ENCODE measurements around the gene TTC8. TPM values are rescaled to one million over a fixed set of nuclear protein-coding genes. Genes with fewer than 3 reads are reported as not detected.
"Not testable (repeated sequence)": the region's sequence is repeated elsewhere in the genome, so short reads cannot be mapped to it uniquely, and the experiment has no call there.

The TTC8 gene
- 20.9 and 23.9 TPM in 2 replicates for total RNA-seq (2022)
- Bru-seq, nascent RNA, result percentile 79 among the genes with signal in this experiment
- percentile 67 among the genes with signal in this experiment for BruChase-seq, experiment 1, labeled RNA remaining after a 6-hour chase
- BruChase-seq, experiment 2, labeled RNA remaining after a 2-hour chase, result percentile 82 among the genes with signal in this experiment
- long read RNA-seq, full-length matches to known transcripts, result 17 of 22 reads
- long read RNA-seq, partial matches to known transcripts, result 0 of 22 reads
- long read RNA-seq, other reads (novel, unspliced or antisense), result 5 of 22 reads

- BruUV-seq (replicated peaks), result no TSS peak
- ChIA-PET CTCF (interaction anchor here (0.5 to 1.8 kb wide), 12 partner anchors 15 to 1962 kb away, joined by 3 to 12 read pairs (median 3); partner anchors contain the start of gene EML5), POLR2A (interaction anchor here (0.6 to 2.9 kb wide), 34 partner anchors 9 to 1132 kb away, joined by 3 to 50 read pairs (median 3); partner anchors contain the start of gene EML5)
- DNase-seq (ENCODE audit: unreplicated experiment), result peak; percentile 87
- TF ChIP-seq, protein P1, sequence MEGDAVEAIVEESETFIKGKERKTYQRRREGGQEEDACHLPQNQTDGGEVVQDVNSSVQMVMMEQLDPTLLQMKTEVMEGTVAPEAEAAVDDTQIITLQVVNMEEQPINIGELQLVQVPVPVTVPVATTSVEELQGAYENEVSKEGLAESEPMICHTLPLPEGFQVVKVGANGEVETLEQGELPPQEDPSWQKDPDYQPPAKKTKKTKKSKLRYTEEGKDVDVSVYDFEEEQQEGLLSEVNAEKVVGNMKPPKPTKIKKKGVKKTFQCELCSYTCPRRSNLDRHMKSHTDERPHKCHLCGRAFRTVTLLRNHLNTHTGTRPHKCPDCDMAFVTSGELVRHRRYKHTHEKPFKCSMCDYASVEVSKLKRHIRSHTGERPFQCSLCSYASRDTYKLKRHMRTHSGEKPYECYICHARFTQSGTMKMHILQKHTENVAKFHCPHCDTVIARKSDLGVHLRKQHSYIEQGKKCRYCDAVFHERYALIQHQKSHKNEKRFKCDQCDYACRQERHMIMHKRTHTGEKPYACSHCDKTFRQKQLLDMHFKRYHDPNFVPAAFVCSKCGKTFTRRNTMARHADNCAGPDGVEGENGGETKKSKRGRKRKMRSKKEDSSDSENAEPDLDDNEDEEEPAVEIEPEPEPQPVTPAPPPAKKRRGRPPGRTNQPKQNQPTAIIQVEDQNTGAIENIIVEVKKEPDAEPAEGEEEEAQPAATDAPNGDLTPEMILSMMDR (IDR thresholded peaks at IDR 0.05; ENCODE audit: unreplicated experiment), result no peak
- Mint-ChIP-seq H3K4me1 (ENCODE audit: insufficient read depth, unreplicated experiment) (peaks cover 8% of the 10 kb centered on the region), H3K27me3 (ENCODE audit: insufficient read depth, unreplicated experiment) (no peaks in the 10 kb centered on the region), H3K36me3 (ENCODE audit: insufficient read depth, unreplicated experiment) (peaks cover 6% of the 10 kb centered on the region), H3K4me3 (ENCODE audit: unreplicated experiment) (peak within 1 kb of the TSS; percentile 72), H3K9me3 (ENCODE audit: unreplicated experiment) (no peaks in the 10 kb centered on the region), H3K27ac (ENCODE audit: low read depth, unreplicated experiment) (peak within 1 kb of the TSS; percentile 100)
- intact Hi-C loops (cut with micrococcal nuclease), result loop anchor here (1.0 kb wide), 1 partner anchor 157 kb away; no protein-coding TSS in a partner anchor
Observed at GRCh38 chr14:88824314-88825077, at the start of gene TTC8. Gene TTC8, plus strand, starts transcription at chr14:88824651. Its CDS starts 57 bp downstream, at chr14:88824708.

DNA sequence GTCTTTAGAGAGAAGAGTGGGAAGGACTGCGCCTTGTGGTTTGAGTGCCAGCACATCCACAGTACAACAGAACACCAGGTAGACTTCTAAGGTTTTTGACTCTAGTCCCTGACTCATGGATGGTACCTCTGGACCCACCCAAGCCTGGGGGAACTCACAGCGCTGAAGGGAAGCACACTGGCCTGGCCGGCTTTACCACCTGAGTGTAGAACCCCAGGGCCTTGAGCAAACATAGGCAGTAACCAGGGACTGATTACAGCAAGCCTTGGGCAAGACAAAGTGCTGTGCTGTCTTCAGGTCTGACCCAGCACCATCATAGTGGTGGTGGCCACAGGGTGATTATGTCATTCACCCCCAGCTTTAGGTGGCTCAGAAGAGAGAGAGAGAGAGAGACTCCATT, 48.9 kb upstream of the TTC8 start:
- TF ChIP-seq, protein P1 (IDR thresholded peaks at IDR 0.05; ENCODE audit: unreplicated experiment), result no peak
- Mint-ChIP-seq H3K9me3 (ENCODE audit: unreplicated experiment) (no peaks in the 10 kb centered on the region), H3K36me3 (ENCODE audit: insufficient read depth, unreplicated experiment) (no peaks in the 10 kb centered on the region), H3K4me1 (ENCODE audit: insufficient read depth, unreplicated experiment) (no peaks in the 10 kb centered on the region), H3K27ac (ENCODE audit: low read depth, unreplicated experiment) (no peak overlapping the region), H3K27me3 (ENCODE audit: insufficient read depth, unreplicated experiment) (no peaks in the 10 kb centered on the region), H3K4me3 (ENCODE audit: unreplicated experiment) (no peak overlapping the region)
- ChIA-PET POLR2A (interaction anchor here (1.1 kb wide), 1 partner anchor 51 kb away, joined by 4 read pairs; no protein-coding TSS in a partner anchor), CTCF (interaction anchor here (1.3 kb wide), 1 partner anchor 108 kb away, joined by 4 read pairs; no protein-coding TSS in a partner anchor)
- no peak for DNase-seq (ENCODE audit: unreplicated experiment)
- no TSS peak for BruUV-seq (replicated peaks)
- intact Hi-C loops (cut with micrococcal nuclease), result no loop called here

DNA sequence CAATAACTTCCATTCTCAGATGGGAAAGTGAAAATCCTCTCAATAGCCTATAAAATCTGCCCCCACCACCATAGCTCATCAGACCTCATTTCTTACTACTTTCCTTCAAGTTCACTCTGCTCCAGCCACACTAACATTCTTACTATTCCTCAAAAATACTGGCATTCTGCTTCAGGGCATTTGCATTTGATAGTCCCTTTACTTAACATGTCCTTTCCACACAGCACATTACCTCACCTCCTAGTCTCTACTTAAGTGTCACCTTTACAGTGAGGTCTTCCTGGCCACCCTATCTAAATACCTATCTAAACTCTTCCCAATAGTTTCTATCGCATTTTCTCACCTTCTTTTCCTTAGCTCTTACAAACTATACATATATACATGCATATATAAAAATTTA, 38.5 kb upstream of the TTC8 start:
- H3K9me3 Mint-ChIP-seq (ENCODE audit: unreplicated experiment), result peaks cover 13% of the 10 kb centered on the region
- no peak overlapping the region for H3K4me3 Mint-ChIP-seq (ENCODE audit: unreplicated experiment)
- intact Hi-C loops (cut with micrococcal nuclease), result no loop called here
- ChIA-PET POLR2A (interaction anchor here (0.6 kb wide), 1 partner anchor 1169 kb away, joined by 3 read pairs; no protein-coding TSS in a partner anchor), CTCF (no interaction called here)
- H3K4me1 Mint-ChIP-seq (ENCODE audit: insufficient read depth, unreplicated experiment), result no peaks in the 10 kb centered on the region
- H3K27me3 Mint-ChIP-seq (ENCODE audit: insufficient read depth, unreplicated experiment), result peaks cover 21% of the 10 kb centered on the region
- no TSS peak for BruUV-seq (replicated peaks)
- no peak for DNase-seq (ENCODE audit: unreplicated experiment)
- TF ChIP-seq, protein P1 (IDR thresholded peaks at IDR 0.05; ENCODE audit: unreplicated experiment), result no peak
- no peak overlapping the region for H3K27ac Mint-ChIP-seq (ENCODE audit: low read depth, unreplicated experiment)
- H3K36me3 Mint-ChIP-seq (ENCODE audit: insufficient read depth, unreplicated experiment), result no peaks in the 10 kb centered on the region

GRCh38 chr14:88786715-88787114, 37.7 kb upstream of the TTC8 start:
- TF ChIP-seq, protein P1 (IDR thresholded peaks at IDR 0.05; ENCODE audit: unreplicated experiment), result no peak
- DNase-seq (ENCODE audit: unreplicated experiment), result no peak
- Mint-ChIP-seq H3K4me3 (ENCODE audit: unreplicated experiment) (no peak overlapping the region), H3K36me3 (ENCODE audit: insufficient read depth, unreplicated experiment) (no peaks in the 10 kb centered on the region), H3K9me3 (ENCODE audit: unreplicated experiment) (peaks cover 11% of the 10 kb centered on the region), H3K27ac (ENCODE audit: low read depth, unreplicated experiment) (no peak overlapping the region), H3K27me3 (ENCODE audit: insufficient read depth, unreplicated experiment) (peaks cover 21% of the 10 kb centered on the region), H3K4me1 (ENCODE audit: insufficient read depth, unreplicated experiment) (no peaks in the 10 kb centered on the region)
- CTCF ChIA-PET, result no interaction called here
- intact Hi-C loops (cut with micrococcal nuclease), result no loop called here
- POLR2A ChIA-PET, result interaction anchor here (0.6 to 1.2 kb wide), 2 partner anchors 37 to 1169 kb away, joined by 3 read pairs; partner anchors contain the start of gene TTC8
- no TSS peak for BruUV-seq (replicated peaks)

DNA sequence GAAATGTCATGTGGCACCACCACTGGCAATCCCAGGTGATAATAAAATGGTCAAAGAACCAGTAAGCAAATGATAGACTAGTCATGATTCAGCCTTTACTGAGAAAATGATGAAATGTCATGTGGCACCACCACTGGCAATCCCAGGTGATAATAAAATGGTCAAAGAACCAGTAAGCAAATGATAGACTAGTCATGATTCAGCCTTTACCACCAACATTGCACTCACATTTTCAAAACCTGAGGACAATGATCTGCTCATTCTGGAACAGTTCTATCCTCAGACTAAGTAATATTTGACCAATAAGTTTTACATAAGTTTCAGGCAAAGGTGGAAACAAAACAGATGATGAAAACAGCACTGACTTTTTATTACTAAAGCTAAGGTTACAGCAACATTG, 34.9 kb upstream of the TTC8 start:
- intact Hi-C loops (cut with micrococcal nuclease), result not testable (repeated sequence)
- CTCF ChIA-PET, result interaction anchor here (0.6 to 0.7 kb wide), 2 partner anchors 78 to 648 kb away, joined by 3 read pairs; no protein-coding TSS in a partner anchor

More for the DNA sequence above, 34.9 kb upstream of the TTC8 start:
- not testable (repeated sequence) for BruUV-seq (replicated peaks); DNase-seq (ENCODE audit: unreplicated experiment); H3K4me1 Mint-ChIP-seq (ENCODE audit: insufficient read depth, unreplicated experiment); H3K27ac Mint-ChIP-seq (ENCODE audit: low read depth, unreplicated experiment); H3K4me3 Mint-ChIP-seq (ENCODE audit: unreplicated experiment); H3K9me3 Mint-ChIP-seq (ENCODE audit: unreplicated experiment); H3K36me3 Mint-ChIP-seq (ENCODE audit: insufficient read depth, unreplicated experiment)
- POLR2A ChIA-PET, result interaction anchor here (0.6 to 6.7 kb wide), 3 partner anchors 9 to 35 kb away, joined by 3 to 50 read pairs (median 6); partner anchors contain the start of gene TTC8
- H3K27me3 Mint-ChIP-seq (ENCODE audit: insufficient read depth, unreplicated experiment), result peaks cover 14% of the 10 kb centered on the region

Data from MCF 10A (cell line).